Transverse colon (tissue), 3 donors: ENCODE data around the gene GNAQ.

Experiments used
- CTCF ChIP-seq, 5 experiments: fragments of 200-600 bp in 3 of 5; fragments of 450-650 bp in 2 of 5; sonication (generic) in 3 of 5; IDR thresholded peaks; 1 replicate in 2 of 5; 2 replicates in 3 of 5; pipeline ENCODE4 v1.5.1; 2016 to 2017; ENCODE audit warnings: antibody characterized with exemption in 5 of 5, inconsistent platforms in 3 of 5, mild to moderate bottlenecking in 2 of 5, moderate library complexity in 1 of 5
- POLR2A ChIP-seq: fragments of 450-650 bp; IDR thresholded peaks from one replicate; pipeline ENCODE4 v1.6.1; 2016; ENCODE audit warnings: antibody characterized with exemption, mild to moderate bottlenecking, moderate library complexity

- TF ChIP-seq CTCF (IDR thresholded peaks at IDR 0.05) (no peak), POLR2A (no peak)
Measured at GRCh38 chr9:77833561-77834429, 197.8 kb downstream of the GNAQ start.
